Right forelimb (tissue), 1 donor: Measurements from ENCODE around the gene UBE2D2.

Source experiments
- DNase-seq: peaks from one replicate; pipeline ENCODE4 v3.0.0-alpha.2; 2018

The UBE2D2 gene

DNA sequence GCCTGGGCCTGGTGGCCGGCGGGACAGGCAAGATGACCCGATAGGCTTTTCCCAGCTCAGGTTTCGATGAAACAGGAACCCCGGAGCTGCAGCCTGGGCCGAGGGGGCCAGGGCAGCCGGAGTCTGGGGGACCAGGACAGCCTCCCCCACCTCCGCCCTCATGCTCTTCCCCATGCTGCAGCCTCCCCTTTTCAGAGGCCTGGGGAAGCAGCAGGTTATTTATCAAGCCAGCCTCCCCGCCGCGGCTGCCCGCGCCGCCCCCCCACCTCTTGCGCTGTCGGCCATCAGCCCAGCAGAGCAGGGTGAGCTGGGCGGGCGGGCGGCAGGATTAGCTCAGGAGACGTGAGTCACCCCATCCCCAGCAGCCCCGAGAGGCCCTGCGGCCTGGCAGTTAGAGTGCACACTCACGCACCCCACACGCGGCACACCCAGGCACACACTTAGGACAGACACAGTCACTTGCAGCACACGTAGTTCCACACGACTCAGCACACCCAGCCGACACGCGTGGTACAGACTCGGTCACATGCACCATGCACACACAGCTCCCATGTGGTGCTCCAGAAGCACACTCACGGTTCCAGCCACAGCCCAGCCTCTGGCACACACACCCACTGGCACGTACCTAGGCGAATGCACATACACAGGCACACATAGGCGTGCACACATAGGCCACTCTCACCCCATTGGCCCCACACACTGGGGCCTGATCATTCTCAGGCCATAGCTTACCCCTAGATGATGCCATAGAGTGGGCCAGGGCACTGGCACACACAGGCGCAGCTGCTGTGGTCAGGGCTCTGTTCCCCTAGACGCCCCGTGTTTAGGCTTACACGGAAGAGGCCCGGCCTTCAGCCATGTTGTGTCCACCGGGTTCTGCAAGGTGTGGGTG is 100.0 kb downstream of the UBE2D2 start:
- DNase-seq, result no peak

- DNase-seq, result no peak
Measured at GRCh38 chr5:139662617-139663016, 101.5 kb downstream of the UBE2D2 start.

GRCh38 chr5:139663207-139664085 is 102.3 kb downstream of the UBE2D2 start:
- DNase-seq, result no peak

GRCh38 chr5:139664086-139664693 is 103.1 kb downstream of the UBE2D2 start:
- DNase-seq, result no peak

DNA sequence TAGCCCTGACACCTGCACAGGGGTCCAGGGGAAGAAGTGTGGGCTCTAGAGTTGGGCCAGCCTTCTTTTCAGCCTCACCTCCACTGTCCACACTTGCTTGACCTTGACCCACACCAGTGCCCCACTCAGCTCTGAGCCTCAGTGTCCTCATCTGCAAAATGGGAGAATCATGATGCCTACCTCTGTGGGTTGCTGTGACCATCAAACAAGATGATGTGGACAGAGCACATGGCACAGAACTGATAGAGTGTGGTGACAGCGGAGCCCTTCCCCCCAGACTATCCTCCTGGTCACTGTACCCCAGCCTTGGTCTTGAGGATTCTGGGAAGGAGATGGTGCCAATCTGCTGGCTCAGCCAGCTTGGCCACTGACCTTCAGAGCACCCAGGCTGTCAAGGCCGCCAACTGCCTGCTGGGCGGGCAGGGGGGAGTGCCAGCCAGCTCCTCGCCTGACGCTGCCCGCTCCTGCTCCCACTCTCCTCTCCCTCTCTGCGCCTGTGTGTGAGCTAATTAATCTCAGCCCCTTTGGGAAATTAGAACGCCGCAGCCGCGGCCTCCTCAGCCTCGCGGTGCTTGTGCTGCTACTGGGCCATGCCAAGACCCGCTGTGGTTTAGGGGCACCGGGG is 103.7 kb downstream of the UBE2D2 start:
- no peak for DNase-seq

DNA sequence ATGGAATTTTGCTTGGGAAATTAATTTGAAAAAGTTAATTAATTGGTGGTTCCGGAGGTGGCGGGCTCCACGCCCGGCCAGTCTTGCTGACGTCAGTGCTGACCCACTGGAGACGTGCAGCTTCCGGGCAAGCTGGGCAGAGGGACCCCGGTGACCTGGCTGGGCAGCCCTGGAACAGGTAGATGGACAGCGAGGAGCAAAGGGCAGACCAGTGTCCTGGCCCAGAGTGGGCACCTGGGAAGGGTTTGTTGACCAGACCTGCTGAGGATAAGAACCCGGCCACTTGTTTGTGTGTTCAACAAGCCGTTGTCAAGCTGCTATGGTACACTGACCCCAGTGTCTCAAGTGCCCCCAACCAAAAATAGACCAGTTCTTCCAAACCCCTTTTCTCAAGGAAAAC is 104.5 kb downstream of the UBE2D2 start:
- DNase-seq, result no peak

- DNase-seq, result no peak
Measured at GRCh38 chr5:139666551-139666950, 105.4 kb downstream of the UBE2D2 start.

- DNase-seq, result no peak
Measured at GRCh38 chr5:139667001-139667729, 106.0 kb downstream of the UBE2D2 start.

GRCh38 chr5:139667730-139668063 is 106.6 kb downstream of the UBE2D2 start:
- DNase-seq, result no peak

- DNase-seq, result peak; percentile 77
Measured at GRCh38 chr5:139668064-139668880, 107.1 kb downstream of the UBE2D2 start.

GRCh38 chr5:139668924-139669661 is 108.0 kb downstream of the UBE2D2 start:
- no peak for DNase-seq

DNA sequence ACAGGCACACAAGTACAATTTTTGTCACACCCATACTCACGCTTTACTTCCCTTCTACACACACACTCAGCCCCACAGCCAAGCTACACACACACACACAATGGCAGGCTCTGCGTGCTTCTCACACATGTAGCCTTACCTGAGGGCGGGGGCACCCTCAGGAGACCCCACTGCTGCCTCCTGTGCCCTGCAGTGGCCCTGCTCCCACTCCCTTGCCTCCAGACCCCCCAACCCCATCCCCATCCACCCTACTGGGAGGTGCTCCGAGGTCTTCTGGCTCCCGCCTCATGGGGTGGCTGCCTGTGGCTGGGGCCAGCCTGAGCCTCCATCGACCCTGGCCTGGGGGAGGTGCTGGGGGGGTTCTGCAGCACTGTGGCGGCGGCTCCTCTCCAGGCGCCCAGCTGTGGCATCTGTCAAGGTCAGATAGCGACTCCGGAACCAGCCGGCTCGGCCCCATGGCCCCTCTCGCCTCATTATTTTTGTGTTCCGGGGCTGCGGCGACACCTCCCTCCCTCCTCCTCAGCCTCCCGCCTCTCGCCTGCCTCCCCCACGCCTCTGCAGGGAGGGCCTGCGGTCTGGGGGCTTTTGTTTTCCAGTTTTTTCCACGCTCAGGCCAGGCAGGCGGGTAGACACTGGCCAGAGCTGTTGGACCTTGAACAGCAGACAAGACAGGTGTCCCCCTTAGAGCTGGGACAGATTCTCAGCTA is 108.7 kb downstream of the UBE2D2 start:
- DNase-seq, result no peak

DNA sequence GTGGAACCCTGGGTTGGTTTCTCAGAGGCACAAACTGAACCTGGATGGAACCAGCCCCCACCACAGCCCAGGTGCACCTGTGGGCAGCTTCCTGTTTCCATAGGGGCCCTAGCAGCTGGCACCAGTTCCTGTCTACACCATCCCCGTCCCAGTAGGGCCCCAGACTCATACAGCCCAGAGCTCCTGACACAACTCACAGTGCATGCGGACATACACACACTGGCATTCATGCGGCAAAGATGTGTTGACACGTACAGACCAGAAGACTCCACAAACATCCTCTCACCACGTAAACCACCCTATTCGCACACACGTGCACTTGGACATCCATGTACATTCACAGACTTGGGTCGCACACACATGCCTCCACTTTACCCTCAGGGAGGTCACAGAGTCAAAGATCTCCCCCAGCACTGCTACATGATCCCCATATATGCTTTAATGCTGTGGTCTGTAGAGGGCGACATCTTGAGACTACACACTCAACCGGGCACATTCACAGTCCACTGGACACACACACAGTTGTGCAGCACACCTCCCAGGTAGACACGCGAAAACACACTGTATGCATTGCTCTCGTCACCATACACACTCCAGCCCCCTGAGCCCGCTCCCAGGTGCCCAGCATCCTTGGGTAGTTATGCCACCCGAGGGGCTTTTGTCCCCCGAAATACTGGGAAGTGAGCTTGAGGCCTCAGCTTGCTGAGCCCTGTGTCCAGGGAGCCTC is 109.4 kb downstream of the UBE2D2 start:
- DNase-seq, result no peak

DNA sequence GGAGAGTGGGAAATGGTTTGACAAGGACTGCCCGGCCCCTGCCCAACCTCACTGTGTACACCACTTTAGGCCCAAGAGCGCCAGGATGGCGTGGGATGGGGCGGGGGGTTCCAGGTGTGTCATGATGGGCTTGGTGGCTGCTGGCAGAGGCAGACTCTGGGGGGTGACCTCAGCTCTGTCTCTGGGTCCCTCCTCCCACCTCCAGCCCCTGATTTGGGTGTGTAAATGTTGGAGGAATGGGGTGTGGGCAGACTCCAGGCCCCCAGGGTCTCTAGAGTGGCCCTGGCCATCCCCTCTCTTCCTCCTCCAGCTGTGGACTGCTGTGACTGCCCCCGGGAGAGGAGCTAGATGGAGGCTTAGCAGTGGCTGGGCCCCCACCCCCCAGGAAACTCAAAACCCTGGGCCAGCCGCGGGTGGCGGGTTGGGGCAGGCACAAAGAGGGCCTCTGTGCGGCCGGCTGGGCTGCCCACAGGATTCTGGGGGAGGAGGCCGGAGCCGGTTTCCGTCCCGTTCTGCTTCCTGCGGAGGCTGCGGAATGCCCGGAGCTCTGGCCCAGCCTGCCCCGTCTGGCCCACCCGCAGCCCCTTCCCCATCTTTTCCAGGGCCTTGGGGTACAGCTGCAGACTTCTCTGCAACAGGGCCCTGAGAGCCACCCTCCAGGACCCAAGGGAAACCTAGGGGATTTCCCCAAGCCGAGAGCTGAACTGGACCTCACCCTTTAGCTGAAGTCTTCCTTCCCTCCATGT is 110.1 kb downstream of the UBE2D2 start:
- DNase-seq, result no peak

DNA sequence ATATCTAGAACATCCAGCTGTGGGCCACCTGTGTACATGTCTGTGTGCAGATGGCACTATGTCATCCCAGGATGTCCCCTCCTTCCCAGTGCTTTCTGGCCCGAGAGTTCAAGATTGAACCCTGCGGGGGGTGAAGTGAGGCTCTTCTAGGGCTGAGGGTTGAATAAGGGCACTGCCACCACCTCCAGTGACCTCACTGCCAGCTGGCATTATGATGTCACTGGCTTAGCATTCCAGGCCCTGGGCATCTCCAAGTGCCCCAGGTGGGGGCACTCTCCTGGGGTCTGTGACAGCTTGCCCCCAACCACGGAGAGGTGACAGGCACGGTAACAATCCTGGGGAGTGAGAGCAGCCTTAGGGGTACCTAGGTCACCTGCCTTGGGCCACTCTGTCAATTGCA is 114.1 kb downstream of the UBE2D2 start:
- DNase-seq, result no peak

DNA sequence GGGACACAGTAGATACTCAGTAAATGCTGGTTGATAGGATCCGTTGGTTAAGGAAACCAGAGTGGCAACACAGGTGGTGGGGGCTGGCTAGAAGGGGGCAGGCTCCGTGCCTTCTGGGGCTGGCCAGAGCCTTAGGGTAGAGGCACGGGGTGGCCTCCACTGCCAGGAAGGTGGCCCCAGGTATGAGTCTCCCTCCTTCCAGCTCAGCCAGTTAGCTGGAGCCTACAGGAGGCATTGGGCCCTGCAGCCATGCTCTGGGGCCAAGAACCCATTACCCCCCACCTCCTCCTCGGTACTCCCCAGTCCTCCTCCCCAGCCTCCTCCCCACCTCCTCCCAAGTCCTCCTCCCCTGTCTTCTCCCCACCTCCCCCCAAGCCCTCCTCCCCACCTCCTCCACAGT is 114.7 kb downstream of the UBE2D2 start:
- DNase-seq, result no peak

GRCh38 chr5:139676406-139676805 is 115.3 kb downstream of the UBE2D2 start:
- DNase-seq, result no peak

DNA sequence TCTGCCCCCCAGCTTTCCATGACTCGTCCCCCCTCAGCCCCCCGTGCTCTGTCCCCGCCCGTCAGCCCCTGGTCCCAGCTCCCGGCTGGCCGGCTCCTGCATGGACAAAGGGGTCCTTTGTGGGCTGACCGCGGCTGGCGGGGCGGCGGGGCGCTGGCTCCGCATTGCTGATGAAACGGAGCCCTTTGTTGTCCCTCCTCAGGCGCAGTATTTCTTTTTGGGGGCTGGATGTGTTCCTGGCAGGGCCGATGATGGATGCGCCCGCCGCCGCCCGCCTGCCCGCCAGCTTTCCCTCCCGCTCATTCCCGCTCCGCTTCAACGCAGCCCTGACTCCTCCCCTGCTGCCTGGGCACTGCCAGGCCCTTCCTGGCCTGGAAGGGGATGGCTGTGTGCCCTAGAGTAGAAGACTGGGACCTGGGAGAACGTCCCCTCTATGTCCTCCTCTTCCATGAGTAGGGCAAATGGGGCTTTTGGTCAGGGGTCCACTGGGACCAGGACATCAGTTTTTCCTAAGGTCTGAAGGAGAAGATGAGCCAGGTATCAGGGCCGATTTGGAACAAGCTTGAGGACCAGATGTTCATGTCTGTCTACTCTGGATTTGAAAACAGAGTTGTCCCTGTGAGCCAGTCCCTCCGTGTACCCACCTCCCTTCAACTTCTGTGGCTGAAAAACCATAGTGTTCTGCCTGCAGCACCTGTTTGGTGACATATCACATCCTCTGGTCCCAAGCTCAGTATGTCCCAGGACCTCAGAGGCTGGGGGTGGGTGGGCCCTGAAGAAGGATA is 116.0 kb downstream of the UBE2D2 start:
- no peak for DNase-seq
